ENCODE data around the gene SEH1L.

Gene SEH1L

GRCh38 chr18:12928641-12929040 lies 19.2 kb upstream of the SEH1L start:
- Histone ChIP-seq H3K9me3 (ENCODE audit: insufficient read depth, low read length, severe bottlenecking) (no peaks in the 10 kb centered on the region), H3K27ac (ENCODE audit: low read length) (no peak overlapping the region)

GRCh38 chr18:12929477-12930083 lies 18.2 kb upstream of the SEH1L start:
- DNase-seq (no peak), ATAC-seq (ENCODE audit: insufficient read depth, low read depth) (no peak)
- Histone ChIP-seq H3K4me2 (ENCODE audit: insufficient read depth, low read length) (no peak overlapping the region), H3K27me3 (ENCODE audit: insufficient read depth, low read length, poor library complexity) (no peaks in the 10 kb centered on the region), H3K9me3 (ENCODE audit: insufficient read depth, low read length, severe bottlenecking) (no peaks in the 10 kb centered on the region), H3K9ac (ENCODE audit: low read depth, low read length) (no peak overlapping the region), H3K4me3 (ENCODE audit: low read depth in 1 of 2, low read length in 2 of 2) (no peak overlapping the region), H2AFZ (ENCODE audit: low read depth, low read length) (no peak overlapping the region), H3K79me2 (ENCODE audit: insufficient read depth, low read length) (no peaks in the 10 kb centered on the region), H3K27ac (ENCODE audit: low read length) (no peak overlapping the region), H4K20me1 (ENCODE audit: insufficient read depth, low read length) (no peaks in the 10 kb centered on the region), H3K4me1 (ENCODE audit: insufficient read depth, low read length) (peaks cover 9% of the 10 kb centered on the region), H3K36me3 (ENCODE audit: insufficient read depth, low read length) (no peaks in the 10 kb centered on the region)
- TF ChIP-seq EZH2 (IDR thresholded peaks at IDR 0.05; ENCODE audit: borderline replicate concordance, low read depth, low read length, severe bottlenecking) (no peak), CTCF (IDR thresholded peaks at IDR 0.05; ENCODE audit: borderline replicate concordance, extremely low read depth, low read length, poor library complexity, severe bottlenecking) (no peak)

More at GRCh38 chr18:12928641-12929040, 19.2 kb upstream of the SEH1L start:
- Histone ChIP-seq H3K36me3 (ENCODE audit: insufficient read depth, low read length) (no peaks in the 10 kb centered on the region), H4K20me1 (ENCODE audit: insufficient read depth, low read length) (no peaks in the 10 kb centered on the region), H3K4me3 (ENCODE audit: low read depth in 1 of 2, low read length in 2 of 2) (no peak overlapping the region), H3K4me1 (ENCODE audit: insufficient read depth, low read length) (0 out of 2 replicates have a peak, but pooled peaks cover 3% of the 10 kb centered on the region), H2AFZ (ENCODE audit: low read depth, low read length) (no peak overlapping the region), H3K9ac (ENCODE audit: low read depth, low read length) (no peak overlapping the region), H3K79me2 (ENCODE audit: insufficient read depth, low read length) (no peaks in the 10 kb centered on the region), H3K4me2 (ENCODE audit: insufficient read depth, low read length) (no peak overlapping the region), H3K27me3 (ENCODE audit: insufficient read depth, low read length, poor library complexity) (no peaks in the 10 kb centered on the region)
- no peak for TF ChIP-seq EZH2 (IDR thresholded peaks at IDR 0.05; ENCODE audit: borderline replicate concordance, low read depth, low read length, severe bottlenecking)
- no peak for TF ChIP-seq CTCF (IDR thresholded peaks at IDR 0.05; ENCODE audit: borderline replicate concordance, extremely low read depth, low read length, poor library complexity, severe bottlenecking)
- DNase-seq (no peak), ATAC-seq (ENCODE audit: insufficient read depth, low read depth) (no peak)

- H3K9me3 ChIP-seq (ENCODE audit: insufficient read depth, low read length, severe bottlenecking): no peaks in the 10 kb centered on the region
- no peaks in the 10 kb centered on the region for H4K20me1 ChIP-seq (ENCODE audit: insufficient read depth, low read length)
- TF ChIP-seq CTCF (IDR thresholded peaks at IDR 0.05; ENCODE audit: borderline replicate concordance, extremely low read depth, low read length, poor library complexity, severe bottlenecking) (no peak), EZH2 (IDR thresholded peaks at IDR 0.05; ENCODE audit: borderline replicate concordance, low read depth, low read length, severe bottlenecking) (no peak)
- no peak overlapping the region for H3K4me2 ChIP-seq (ENCODE audit: insufficient read depth, low read length)
- H3K36me3 ChIP-seq (ENCODE audit: insufficient read depth, low read length): no peaks in the 10 kb centered on the region
- DNase-seq (no peak), ATAC-seq (ENCODE audit: insufficient read depth, low read depth) (no peak)
- H3K27me3 ChIP-seq (ENCODE audit: insufficient read depth, low read length, poor library complexity): no peaks in the 10 kb centered on the region
- no peaks in the 10 kb centered on the region for H3K79me2 ChIP-seq (ENCODE audit: insufficient read depth, low read length)
- peaks cover 13% of the 10 kb centered on the region for H3K4me1 ChIP-seq (ENCODE audit: insufficient read depth, low read length)
- H3K4me3 ChIP-seq (ENCODE audit: low read depth in 1 of 2, low read length in 2 of 2): no peak overlapping the region
- H3K9ac ChIP-seq (ENCODE audit: low read depth, low read length): no peak overlapping the region
- H2AFZ ChIP-seq (ENCODE audit: low read depth, low read length): no peak overlapping the region
- H3K27ac ChIP-seq (ENCODE audit: low read length): no peak overlapping the region
Observed at GRCh38 chr18:12930376-12930775, 17.4 kb upstream of the SEH1L start.
